ENCODE data around the gene HOXB2. TPM values are rescaled to one million over a fixed set of nuclear protein-coding genes. Genes with fewer than 3 reads are reported as not detected.
"Not testable (repeated sequence)": the region's sequence is repeated elsewhere in the genome, so short reads cannot be mapped to it uniquely, and the experiment has no call there.

HOXB2 gene
- polyA plus RNA-seq, 3 donors: 50.6 to 61.2 (median 58.4) TPM

DNA sequence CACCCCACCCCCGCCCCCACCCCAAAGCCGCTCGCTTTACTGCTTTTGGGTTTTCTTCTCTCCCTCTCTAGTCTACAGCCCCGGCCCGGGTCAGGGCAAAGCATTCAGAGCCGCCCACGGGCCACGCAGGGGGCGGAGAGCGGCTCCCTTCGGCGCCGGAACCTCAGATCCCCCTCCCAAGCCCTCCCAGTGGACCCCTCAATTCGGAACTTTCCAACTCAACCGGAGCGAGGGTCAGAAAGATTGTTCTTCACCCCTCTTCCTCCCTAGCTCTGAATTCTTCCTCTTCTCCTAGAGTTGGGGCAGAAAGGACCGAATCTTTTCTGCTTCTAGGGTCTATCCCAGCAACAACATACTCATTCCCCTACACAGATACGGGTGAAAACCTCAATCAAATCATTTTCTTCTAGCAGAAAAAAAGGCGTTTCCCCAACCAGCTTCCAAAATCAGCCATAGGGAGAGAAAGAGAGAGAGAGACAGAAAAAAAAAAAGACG, 1.0 kb downstream of the HOXB2 start:
- DNase-seq: no peak

DNA sequence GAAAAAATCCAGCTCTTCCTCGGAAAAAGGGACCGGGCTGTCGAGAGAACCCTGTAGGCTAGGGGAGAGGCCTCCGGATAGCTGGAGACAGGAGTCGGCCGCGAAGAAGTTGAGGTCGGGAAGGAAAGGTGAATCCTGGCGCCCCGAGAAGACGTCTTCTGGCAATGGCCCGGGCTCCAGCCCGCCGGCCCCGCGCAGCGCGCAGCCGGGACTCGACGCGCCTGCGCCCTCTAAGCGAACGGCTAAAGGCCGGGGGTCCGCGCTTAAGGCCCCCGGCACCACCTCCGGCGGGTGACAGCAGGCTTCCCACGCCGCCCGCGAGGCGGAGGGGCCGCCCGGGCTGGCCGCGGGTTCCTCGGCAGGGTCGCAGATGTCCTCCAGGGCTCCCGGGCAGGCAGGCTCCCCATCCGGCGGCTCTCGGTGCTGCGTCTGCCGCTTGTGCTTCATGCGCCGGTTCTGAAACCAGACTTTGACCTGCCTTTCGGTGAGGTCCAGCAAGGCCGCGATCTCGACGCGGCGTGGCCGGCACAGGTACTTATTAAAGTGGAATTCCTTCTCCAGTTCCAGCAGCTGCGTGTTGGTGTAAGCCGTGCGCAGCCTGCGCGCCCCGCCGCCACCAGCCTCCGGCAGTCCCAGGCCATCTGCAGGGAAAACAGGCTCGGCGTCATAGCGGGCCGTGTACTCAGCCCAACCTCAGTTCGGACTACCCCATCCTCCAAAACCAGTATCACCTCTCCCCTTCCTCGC, 1.6 kb downstream of the HOXB2 start:
- no peak for DNase-seq

- no peak for DNase-seq
Observed at GRCh38 chr17:48542698-48543106, 2.2 kb downstream of the HOXB2 start.

DNA sequence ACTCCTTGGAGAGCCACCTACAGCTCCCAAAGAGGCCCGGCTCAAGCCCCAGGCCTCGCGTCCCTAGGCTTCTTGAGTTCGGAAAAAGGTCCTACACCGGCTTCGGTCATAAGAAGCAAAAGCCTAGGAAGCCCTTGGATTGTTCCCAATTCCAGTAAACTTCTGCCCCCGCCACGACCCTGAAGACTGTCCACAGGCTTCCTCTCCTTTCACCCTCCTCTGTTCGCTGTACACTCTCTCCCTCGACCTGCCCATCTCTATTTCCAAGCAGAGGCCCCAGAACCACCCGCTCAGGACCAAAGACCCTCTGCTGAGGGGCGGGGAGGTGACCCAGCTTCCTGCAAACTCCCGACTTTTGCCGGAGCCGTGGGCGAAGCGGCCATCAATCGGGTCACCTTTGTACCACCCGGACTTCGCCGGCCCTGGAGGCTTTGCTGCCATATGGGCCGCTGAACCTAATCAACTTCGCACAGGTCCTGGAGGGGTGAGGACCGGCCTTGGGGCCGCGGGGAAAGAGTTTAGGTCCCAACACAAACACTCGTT, 2.7 kb downstream of the HOXB2 start:
- DNase-seq: no peak

GRCh38 chr17:48541577-48542113, 3.3 kb downstream of the HOXB2 start:
- DNase-seq: no peak

- DNase-seq: no peak
Observed at GRCh38 chr17:48541036-48541576, 3.8 kb downstream of the HOXB2 start.

GRCh38 chr17:48540213-48540612, 4.7 kb downstream of the HOXB2 start:
- DNase-seq: no peak

- no peak for DNase-seq
Observed at GRCh38 chr17:48539177-48539576, 5.7 kb downstream of the HOXB2 start.

GRCh38 chr17:48537316-48537715, 7.6 kb downstream of the HOXB2 start:
- no peak for DNase-seq

GRCh38 chr17:48535793-48536559, 8.9 kb downstream of the HOXB2 start:
- not testable (repeated sequence) for DNase-seq

DNA sequence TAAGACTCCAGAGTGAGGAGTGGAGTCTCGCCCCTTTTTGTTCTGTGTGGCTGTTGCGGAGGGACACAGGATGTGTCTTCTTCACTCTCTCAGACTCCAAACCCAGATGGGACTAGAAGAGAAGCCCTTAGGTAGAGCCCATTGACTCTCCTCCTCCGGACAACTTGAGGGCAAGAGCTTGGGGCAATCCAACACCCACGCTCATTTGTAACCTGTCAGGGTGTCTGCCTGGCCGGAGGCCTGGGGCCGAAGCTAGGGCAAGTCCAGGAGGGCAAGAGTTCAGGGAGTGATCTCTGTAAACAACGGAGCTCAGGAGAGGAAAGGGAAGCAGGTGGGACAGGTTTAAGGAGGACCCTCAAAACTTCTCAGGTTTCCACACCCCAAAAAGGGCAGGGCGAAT, 12.6 kb downstream of the HOXB2 start:
- no peak for DNase-seq

- no peak for DNase-seq
Observed at GRCh38 chr17:48530887-48531272, 14.0 kb downstream of the HOXB2 start, which contains the start of gene HOXB1. TSS of gene HOXB1 (minus strand) at chr17:48531011. CDS start at chr17:48530904, 107 bp downstream.

DNA sequence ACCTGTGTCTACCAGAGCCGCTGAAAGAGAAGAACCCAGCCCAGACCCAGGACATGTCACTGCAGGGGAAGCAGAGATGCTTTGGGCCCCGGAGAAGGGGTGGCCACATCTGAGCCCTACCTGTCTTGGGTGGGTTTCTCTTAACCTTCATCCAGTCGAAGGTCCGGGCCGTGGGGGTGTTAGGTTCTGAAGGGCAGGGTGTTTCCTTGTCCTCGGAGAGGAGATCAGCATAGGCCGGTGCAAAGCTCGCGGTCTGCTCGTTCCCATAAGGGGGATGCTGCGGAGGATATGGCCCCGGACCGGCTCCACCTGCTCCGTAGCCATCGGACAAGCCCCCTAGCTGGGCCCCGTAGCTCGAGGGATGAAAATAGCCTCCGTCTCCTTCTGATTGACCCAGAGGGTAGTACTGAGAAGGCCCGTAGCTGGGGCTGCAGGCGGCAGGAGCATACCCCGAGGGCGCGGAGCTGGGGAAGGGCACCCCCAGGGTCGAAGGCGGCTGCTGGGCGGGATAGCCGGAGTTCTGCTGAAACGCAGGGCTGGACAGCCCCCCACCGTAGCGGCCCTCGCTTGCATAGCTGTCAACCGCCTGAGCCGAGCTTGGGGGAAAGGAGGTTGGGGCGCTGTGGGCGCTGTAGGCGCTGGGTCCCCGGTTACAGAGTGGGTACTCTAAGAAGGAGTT, 14.6 kb downstream of the HOXB2 start:
- no peak for DNase-seq

- DNase-seq: no peak
Observed at GRCh38 chr17:48529683-48530009, 15.3 kb downstream of the HOXB2 start.

- DNase-seq: no peak
Observed at GRCh38 chr17:48528936-48529682, 15.8 kb downstream of the HOXB2 start.

DNA sequence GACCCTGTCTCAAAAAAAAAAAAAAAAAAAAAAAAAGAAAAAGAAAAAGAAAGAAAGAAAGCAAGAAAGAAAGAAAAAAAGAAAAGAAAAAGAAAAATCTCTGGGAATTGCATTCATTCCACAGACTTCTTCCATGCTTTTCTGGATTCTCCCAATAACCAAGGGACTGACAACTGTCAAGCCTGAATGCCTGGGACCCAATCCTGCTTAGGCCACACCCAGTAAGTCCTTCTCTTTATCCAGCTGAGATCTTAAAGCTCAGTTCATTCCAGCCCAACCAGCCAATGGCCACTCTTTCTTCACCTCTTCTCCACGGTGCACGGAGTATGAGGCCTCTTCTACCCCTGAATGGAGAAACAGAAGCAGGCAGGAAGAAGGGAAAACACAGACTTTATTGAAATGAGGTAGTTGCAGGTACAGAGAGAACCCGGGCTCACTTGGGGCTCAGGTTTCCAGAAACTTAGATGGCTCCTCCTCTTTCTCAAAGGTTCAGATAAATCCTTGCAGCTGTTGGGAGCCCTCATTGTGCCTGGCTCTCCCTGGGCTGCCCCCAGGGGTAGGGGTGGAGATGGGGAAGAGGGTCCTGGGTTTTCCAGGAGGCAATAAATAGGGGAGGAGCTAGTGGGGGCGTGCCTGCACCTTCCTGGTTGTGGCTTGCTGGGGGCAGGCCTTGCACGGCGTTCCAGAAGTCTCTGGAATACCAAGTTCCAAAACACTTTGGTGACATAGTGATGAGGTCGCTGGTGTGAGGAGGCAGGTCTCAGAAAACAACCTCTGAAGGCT, 16.6 kb downstream of the HOXB2 start:
- no peak for DNase-seq

- DNase-seq: no peak
Observed at GRCh38 chr17:48527547-48527932, 17.4 kb downstream of the HOXB2 start.

DNA sequence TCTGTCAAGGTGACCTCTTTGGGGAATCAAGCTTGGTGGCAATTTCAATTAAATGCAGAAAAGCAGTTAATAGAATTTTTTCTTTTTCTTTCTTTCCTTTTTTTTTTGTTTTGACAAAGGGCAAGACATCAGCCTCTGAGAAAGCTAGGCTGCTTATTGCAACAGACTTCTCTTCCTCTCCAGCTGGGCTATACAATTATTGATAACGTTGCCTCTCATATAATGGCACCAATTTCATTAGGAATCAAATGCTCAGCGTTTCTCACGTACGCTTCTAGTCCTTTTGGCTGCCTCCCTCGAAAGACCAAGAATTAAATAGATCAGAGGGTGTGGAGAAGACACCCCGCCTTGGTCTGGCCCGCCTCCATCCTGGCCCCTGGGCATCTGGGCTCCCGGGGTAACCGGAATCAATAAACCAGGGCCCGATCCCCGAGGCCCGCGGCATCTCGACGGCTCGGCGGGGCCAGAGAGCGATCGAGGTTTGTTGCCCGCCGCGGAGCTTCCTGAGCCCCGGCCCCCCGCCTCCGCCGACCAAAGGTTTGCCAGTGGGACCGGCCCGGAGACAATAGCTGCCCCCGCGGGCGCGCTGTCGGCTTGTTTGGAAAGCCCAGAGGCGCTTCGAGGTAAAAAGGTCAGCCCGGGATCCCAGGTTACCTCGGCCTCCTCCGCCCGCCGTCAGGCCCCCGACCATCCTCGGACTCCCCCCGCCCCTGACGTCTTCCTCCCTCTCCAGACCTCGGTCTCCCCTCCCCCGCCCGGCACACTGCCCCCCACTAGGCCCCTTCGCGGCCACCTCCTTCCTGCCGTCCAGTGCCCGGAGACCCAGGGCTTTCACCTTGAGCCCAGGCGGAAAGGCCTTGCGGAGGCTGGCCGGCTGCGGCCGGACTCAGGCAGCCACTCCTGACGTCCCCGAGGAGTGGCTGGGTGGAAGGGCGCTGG, 18.0 kb downstream of the HOXB2 start:
- no peak for DNase-seq

DNA sequence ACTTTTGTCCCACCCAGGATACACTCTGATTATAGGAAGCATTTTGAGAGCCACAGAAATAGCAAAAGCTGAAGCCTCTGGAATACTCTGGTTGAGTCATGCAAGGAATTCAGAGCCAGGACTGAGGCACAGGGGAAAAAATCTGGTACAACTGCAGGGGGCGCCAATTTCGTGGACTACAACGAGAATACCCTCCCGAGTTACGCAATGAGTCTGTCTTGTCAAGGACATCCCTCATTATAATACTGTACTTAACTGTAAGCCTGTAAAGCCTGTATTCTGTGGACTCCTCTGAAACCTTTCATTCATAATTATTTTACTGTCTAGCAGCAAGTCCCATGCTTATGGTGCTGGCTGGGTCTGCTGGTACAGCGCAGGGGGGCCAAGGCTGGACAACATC, 21.9 kb downstream of the HOXB2 start:
- no peak for DNase-seq
